OCI-LY3 (cell line): Measurements from ENCODE around the gene DOCK8.

Experiments
- CTCF ChIP-seq: fragments of 200-600, 300-600 bp; sonication (generic); IDR thresholded peaks from 2 replicates; pipeline ENCODE4 v1.5.1; 2014; ENCODE audit warnings: antibody characterized with exemption, low read length, low read depth
- EZH2phosphoT487 ChIP-seq: fragments of 200-600 bp; shearing (Covaris generic); IDR thresholded peaks from 2 replicates; pipeline ENCODE4 v1.6.1; 2018; ENCODE audit warnings: antibody characterized with exemption, mixed run types, low read depth

- TF ChIP-seq CTCF (no peak), EZH2phosphoT487 (no peak)
Observed at GRCh38 chr9:292915-293314, 78.2 kb downstream of the DOCK8 start.
